AG08395 (cell line): ENCODE measurements around the gene BAX.

Source experiments
- DNase-seq: peaks from one replicate; pipeline ENCODE4 v3.0.0; 2012; ENCODE audit warnings: mixed read lengths, low spot score

BAX gene

DNA sequence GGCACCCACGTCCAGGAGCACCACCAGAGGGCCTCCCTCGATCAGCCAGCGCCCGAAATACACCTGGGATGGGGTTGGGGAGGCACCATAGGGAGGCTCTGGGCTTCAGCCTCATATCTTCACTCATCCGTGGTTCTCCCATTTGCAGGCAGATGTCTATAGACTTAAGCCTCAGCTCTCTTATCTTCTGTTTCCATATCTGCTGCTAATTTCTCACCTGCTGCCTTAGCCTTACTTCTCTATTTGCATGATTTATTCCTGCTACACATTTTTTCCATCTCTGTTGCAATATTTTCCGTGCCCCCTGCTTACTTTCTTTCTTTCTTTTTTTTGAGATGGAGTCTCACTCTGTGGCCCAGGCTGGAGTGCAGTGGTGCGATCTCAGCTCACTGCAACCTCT lies 32.6 kb downstream of the BAX start:
- no peak for DNase-seq

DNA sequence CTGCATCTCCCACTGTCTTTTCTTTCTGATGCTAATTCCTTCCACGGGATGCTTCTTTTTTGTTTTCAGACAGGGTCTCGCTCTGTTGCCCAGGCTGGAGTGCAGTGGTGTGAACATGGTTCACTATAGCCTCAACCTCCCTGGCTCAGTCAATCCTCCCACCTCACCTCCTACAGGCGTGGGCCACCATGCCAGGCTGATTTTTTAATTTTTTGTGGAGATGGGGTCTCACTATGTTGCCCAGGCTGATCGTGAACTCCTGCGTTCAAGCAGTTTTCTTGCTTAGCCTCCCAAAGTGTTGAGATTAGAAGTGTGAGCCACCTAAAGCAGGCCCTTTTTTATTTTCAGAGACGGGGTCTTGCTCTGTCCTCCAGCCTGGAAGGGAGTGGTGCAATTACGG lies 33.6 kb downstream of the BAX start:
- DNase-seq = no peak

DNA sequence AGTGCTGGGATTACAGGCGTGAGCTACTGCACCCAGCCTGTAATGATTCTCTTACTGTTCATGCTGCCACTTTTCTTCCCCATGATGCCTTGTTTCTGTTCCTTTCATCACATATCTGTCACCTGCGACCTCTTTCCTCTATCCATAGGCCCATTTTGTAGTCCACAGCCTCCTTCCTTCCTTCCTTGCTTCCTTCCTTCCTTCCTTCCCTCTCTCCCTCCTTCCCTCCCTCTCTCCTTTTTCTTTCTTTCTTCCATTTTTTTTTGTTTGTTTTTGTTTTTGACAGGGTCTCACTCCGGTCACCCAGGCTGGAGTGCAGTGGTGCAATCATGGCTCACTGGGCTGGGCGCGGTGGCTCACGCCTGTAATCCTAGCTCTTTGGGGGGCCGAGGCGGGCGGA lies 34.2 kb downstream of the BAX start:
- DNase-seq = no peak

DNA sequence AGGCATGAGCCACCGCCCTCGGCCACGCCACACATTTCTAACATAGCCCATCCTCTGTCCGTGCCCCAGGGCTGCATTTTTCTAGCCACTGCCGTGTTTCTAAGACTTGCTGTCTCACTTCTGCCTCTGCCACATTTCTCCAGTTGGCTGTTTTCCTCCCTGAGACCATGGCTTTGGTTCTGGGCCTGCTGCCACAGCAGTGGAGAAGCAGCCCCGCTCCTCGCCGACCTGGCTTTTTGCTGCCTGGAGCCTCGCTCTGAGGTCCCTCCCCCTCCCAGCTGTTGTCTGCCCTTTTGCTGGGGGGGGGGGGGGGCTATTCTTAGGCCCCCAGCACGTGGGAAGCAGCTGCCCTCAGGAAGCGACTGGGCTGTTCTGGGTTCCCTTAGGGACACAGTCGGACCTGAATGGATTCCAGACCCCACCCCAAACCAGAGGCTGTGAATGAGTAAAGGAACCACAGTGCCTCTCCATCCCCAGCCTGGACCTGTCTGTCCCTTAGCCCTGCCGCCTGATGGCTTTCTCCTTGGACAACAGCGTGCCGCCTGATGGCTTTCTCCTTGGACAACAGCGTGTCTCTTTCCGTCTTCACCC lies 35.1 kb downstream of the BAX start:
- DNase-seq = no peak

DNA sequence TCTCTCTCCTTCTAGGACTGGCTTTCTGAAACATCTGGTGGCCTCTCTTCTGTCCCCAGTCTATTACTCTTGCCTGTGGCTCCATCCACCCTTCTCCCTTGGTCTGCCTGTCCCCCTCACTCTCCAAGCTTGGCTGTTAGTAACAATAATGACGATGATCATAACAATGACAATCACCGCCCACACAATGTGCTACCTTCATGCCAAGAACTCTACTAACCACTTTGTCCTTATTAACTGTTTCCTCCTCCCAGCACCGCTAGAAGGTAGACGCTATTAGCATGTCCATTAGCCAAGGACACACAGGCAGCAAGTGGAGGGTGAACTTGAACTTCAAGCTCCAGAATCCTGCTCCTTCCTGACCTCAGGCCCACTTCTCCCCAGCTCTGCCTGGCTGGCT lies 35.7 kb downstream of the BAX start:
- DNase-seq = no peak

- no peak for DNase-seq
Observed at GRCh38 chr19:48991011-48991609, 36.4 kb downstream of the BAX start.

DNA sequence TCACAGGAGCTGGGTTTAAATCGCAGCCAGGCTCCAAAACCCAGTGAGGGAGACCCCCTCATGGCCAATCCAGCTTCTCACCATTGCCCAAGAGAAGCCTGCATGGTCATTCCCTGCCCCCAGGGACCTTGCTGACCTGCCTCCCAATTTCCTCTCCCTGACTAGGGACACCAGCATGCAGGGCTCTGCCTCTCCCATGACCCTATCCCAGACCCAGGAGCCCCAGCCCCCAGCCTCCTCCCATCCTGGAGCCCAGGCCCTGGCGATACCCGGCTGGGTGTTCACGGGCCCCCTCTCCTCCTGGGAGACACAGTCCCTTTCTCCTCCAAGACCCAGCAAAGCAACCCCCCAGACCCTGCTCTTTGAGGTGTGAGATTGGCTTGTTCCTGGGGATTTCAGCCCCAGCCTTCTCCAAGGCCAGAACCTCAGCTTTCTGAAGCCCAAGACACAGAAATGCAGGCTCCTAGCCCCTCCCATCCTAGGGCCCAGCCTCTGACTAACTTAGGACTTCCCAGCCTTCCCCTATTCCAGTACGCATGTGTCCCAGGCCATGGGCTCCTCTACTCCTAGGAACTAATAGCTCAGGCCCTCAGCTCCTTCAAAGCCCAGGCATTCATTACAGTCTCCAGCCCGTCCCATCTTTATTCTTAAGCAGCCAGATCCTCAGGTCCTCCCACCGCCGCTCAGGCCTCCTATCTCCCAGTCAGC lies 37.4 kb downstream of the BAX start:
- DNase-seq = peak; percentile 94

DNA sequence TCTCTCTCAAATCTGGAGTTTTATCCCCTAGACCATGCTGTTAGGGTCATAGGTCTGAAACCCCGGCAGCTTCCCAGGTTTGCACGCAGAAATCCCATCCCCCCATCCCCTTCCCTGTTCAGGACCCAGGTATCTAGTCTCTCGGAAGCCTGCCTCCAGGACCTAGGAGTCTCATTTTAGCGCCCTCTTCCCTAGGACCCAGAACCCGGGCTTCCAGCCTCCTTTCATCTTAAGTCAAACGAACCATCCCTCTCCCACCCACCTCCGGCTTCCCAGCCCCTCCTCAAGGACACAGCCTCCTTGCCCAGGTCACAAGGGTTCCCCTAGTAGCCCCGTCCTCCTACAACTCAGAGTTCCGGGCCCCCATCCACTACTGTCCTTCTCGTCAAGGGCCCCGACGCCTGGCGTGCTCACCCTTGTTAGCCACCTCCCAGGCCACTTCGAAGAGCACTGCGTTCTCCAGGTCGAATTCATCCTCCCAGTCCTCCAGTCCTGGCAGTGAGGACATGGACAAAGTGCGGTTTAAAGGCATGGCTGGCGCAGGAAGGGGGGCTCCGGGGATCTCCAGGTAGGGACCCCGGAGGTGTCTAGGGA lies 38.0 kb downstream of the BAX start:
- no peak for DNase-seq

DNA sequence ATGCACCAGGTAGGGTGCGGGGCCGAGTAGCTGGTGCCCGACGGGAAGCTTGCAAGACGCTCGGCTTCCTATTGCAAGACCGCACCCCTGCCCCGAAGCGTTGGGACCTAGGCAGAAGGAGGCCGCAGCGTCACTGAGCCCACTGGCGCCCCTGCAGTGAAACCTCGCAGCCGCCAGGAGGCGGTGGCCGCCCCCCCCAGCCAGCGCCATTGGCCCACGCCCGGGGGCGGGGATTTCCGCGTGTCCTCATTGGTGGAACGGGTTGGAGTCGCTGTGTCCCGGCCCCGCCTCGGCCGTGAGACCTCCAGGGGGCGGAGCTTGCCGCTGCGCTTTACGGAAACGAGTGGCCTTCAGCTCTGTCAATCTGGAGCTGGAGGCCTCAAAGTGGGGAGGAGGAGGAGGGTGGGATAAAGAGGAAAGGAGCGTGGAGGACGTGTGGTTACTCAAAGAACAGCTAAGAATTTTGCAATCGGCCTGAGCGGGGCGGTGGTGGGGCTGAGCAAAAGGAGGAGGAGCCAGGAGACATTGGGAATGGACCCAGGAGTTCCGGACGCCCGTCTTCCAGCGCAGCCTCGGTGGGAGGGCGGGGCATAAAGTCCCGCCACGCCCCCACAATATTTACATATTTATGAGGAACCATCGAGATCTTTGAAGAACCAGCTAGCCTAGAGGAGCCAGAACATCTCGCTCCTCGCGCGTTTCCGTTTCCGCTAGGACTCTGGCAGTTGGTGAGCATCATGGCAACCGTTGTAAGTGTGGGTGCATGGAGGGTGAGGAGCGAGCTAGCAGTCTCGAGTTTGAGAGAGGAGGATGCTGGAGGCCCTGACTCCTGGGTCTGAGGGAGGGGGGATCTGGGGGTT lies 38.7 kb downstream of the BAX start, which contains the start of the genes GYS1 and RUVBL2:
GYS1 (minus strand) TSS at position 135 of the 860 bp plus-strand sequence. CDS start 197 bp downstream, outside the sequence.
RUVBL2 (plus strand) TSS at position 713 of the 860 bp plus-strand sequence; CDS start at position 738, 25 bp downstream.
- peak; percentile 99 for DNase-seq

GRCh38 chr19:48994035-48994386 lies 39.3 kb downstream of the BAX start:
- DNase-seq = no peak

GRCh38 chr19:48997972-48998371 lies 43.3 kb downstream of the BAX start:
- peak; percentile 43 for DNase-seq

DNA sequence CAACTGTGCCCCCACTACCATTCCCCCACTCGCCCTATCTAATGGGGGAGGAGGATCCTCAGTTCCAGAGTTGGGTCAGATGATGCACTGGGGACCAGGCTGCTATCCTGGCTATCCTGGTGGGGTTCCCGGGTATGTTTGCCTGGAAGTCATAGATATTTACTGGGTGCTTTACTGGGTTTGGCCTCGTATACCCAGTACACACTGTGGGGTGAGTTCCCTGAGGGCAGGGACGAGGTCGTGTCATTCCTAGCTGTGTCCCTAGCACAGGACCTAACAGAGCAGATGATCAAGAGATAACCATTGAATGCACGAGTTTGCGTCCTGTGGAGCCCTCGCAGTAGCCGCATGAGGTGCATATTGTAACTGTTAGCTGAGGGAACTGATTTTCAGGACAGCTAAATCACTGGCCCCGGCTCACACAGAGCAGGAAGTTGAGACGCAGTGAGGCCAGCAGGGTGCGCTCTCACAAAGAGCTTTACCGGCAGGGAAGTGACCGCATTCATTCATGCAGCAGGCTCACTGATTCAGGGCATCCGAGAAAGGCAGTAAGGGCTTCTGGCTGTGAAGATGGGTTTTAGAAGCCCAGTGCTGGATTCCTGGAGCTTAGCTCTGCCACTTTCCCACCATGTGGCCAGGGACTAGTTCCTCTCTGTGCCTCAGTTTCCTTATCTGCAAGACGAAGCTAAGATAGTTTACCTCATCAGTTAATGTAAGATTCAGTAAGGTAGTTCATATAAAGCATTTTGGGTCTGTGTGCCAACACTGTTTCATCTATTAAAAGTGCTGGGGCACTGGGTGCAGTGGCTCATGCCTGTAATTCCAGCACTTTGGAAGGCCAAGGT lies 45.0 kb downstream of the BAX start:
- peak; percentile 70 for DNase-seq

DNA sequence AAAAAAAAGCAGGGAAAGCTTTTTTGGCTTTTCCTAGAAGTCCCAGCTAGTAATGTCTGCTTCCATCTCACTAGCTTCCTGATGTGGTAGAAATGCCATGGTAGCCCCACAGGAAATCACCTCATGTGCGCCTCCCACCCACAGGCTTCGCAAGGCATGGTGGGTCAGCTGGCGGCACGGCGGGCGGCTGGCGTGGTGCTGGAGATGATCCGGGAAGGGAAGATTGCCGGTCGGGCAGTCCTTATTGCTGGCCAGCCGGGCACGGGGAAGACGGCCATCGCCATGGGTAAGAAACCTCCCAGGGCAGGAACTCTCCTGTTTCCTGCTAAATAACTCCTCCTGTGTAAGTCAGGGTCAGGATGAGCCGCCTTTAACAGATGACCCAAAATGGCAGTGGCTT lies 49.5 kb downstream of the BAX start:
- DNase-seq = no peak

DNA sequence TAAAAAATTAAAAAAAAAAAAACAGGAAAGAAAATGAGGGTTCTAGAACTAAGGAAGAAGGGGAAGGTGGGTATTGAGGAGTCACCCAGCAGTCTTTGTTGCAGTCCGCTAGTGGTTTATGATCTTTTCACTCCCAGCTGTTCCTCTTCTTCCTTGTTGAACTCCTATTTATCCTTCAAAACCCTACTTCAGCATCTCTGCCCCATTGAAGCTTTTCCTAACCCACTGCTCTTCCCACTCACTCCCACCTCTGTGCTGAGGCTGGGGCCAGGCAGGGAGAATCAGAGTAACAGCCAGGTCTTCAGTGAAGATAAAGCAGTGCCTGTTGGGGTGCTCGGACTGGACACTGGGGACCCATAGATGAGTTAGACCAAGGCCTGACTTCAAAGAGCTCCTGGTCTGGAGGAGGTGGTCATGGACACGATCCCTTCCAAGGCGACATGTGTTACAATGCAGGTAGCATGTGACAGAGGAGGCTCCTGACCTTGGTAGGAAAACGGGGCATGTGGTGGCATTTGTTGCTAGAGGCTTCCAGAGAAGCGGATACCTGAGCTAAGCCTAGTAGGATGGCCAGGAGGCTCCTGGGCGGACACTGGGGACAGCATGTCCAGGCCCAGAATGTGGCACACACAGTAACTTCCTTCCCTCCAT lies 50.4 kb downstream of the BAX start:
- no peak for DNase-seq

- no peak for DNase-seq
Observed at GRCh38 chr19:49006905-49007304, 52.2 kb downstream of the BAX start.

DNA sequence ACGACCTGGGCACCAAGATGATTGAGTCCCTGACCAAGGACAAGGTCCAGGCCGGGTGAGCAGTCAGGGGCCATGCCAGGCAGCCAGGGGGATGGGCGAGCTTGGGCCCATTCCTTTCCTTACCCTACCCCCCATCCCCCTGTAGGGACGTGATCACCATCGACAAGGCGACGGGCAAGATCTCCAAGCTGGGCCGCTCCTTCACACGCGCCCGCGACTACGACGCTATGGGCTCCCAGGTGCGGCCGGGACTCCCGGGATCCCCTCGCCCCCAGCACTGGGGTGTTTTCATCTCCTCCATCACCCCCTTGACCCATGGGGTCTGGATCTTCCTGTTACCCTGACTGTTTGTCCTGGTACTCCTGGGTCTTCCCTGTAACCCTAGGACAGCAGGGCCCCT lies 55.2 kb downstream of the BAX start:
- no peak for DNase-seq

- no peak for DNase-seq
Observed at GRCh38 chr19:49010453-49010852, 55.8 kb downstream of the BAX start.

DNA sequence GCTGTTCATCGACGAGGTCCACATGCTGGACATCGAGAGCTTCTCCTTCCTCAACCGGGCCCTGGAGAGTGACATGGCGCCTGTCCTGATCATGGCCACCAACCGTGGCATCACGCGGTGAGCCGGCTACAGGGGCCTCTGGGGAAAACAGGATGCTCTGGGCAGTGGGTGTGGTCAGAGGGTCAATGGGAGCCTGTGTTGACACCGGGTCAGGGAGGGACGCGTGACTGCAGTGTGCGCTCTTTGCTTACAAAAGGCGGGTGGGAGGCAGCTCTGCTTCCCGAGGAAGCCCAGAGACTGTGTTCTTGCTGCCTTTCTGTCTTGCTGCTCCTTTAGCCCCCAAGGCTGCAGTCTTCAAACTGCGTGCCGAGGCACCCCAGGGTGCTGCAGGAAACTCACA lies 56.5 kb downstream of the BAX start:
- no peak for DNase-seq
